NCI-H1417 (cell line): ENCODE measurements around the gene SMYD4.
"Not testable (repeated sequence)": the region's sequence is repeated elsewhere in the genome, so short reads cannot be mapped to it uniquely, and the experiment has no call there.

Source experiments
- DNase-seq, 3 experiments: peaks; one replicate each; lab custom pipeline; 2025; lab: John Stamatoyannopoulos, UW

Gene SMYD4

GRCh38 chr17:1755252-1755826 is 74.4 kb downstream of the SMYD4 start:
- peak in 2 of 3 experiments; percentile 9 to 39 for DNase-seq

DNA sequence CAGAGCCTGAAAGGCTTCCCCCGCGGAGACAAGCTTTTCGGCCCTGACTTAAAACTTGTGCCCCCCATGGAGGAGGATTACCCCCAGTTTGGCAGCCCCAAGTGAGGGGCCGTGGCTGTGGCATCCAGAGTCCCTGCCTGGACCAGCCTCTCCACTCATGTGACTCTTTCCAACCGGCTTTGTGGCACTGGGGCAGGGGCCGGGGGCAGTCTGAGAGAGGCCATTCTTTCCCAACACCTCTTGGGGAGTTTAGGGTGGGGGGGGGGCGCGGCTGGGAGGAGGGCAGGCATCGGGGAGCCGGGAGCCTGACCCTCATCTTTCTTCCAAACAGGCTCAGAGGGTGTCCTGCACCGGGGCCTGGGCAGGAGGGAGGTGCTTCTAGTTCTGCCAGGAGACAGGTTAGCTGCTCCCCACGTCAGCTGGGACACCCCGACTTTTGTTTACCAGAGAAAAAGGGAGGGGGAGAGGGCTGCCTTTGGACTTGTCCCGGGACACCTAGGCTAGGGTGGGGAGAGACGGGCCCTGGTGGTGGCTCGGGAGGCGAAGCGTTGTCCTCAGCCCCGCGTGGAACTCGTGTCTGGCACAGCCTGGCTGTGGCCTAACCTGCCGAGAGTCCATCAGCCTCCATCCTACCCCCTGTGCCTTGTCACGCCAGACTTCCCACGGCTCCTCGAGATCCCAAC is 75.1 kb downstream of the SMYD4 start:
- DNase-seq, result no peak

DNA sequence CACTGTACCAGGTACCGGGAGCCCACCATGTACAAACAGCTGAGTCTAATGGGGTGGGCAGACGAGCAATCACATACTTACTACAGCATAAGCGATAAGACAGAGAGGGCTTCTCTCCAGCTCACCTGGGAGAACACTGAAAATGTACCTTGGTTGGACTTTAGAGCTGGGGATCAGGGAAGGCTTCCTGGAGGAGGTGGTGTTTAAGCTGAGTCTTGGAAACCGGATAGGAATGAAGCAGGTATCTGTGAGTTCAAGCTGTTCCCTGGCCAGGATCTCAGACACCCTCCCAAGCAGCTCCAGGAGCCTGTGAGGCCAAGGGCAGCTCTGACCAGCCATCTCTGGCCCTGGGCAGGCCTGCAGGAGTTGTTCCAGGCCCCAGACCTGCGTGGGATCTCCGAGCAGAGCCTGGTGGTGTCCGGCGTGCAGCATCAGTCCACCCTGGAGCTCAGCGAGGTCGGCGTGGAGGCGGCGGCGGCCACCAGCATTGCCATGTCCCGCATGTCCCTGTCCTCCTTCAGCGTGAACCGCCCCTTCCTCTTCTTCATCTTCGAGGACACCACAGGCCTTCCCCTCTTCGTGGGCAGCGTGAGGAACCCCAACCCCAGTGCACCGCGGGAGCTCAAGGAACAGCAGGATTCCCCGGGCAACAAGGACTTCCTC is 75.8 kb downstream of the SMYD4 start:
- DNase-seq, result no peak

GRCh38 chr17:1752425-1753262 is 77.1 kb downstream of the SMYD4 start:
- DNase-seq, result peak in 2 of 3 experiments; percentile 2 to 11

- DNase-seq, result no peak
These were observed 79.1 kb downstream of the SMYD4 start for GRCh38 chr17:1750628-1751027.

GRCh38 chr17:1746975-1747543 is 82.6 kb downstream of the SMYD4 start:
- DNase-seq, result peak in 2 of 3 experiments; percentile 5 to 13

- DNase-seq, result no peak
These were observed 84.1 kb downstream of the SMYD4 start for GRCh38 chr17:1745513-1746020.

DNA sequence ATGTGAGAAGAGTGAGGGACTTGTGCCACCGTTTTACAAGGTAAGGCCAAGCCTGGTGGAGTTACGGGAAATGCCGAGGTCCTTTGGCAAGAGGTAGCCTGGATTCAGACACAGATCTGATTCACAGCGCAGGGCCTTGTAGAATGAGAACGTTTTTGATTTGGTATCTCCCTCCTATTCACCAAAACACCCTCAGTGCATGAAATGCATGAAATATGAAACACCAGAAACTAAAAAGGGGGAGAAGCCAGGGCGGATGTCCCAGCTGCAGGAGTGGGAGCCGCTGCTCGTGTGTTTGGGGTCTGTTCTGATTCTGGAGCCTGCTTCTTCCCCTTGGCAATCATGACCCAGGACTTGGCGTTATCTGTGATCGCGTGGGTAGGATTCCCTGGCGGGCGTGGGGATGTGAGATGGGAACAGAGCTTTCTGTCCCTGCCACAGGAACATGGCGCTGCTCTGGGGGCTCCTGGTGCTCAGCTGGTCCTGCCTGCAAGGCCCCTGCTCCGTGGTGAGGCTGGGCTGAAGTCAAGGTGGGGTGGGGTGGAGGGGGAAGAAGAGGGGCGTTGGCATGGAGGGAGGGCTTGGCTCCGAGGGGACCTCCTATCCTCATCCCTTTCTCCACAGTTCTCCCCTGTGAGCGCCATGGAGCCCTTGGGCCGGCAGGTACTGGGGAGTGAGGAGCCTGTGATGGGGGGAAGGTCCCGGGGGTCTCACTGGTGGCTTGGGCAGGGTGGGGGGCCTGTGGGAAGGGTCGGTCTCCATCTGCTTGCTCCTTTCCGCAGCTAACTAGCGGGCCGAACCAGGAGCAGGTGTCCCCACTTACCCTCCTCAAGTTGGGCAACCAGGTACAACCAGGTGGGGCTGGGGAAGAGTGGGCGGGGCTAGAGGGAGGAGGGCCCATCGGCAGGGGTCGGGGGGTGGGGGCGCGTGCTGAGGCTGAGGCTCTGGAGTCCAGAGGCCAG is 84.9 kb downstream of the SMYD4 start:
- no peak for DNase-seq

DNA sequence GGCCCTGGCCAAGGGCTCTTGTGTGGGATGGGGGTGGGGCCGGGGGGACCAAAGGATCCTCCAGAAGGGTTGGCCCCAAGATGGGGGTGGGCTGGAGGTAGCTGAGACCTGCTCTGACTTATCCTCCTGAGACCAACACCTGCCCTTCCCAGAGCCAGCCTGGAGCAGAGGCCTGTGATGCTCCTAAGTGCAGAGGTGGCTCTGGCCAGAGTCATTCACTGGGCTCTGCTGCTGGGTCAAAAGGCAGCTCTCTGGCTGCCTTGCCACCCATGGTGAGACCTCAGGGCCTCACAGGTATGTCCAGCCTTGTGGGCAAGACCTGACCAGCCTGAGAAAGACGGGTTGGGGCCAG is 86.6 kb downstream of the SMYD4 start:
- DNase-seq, result no peak

DNA sequence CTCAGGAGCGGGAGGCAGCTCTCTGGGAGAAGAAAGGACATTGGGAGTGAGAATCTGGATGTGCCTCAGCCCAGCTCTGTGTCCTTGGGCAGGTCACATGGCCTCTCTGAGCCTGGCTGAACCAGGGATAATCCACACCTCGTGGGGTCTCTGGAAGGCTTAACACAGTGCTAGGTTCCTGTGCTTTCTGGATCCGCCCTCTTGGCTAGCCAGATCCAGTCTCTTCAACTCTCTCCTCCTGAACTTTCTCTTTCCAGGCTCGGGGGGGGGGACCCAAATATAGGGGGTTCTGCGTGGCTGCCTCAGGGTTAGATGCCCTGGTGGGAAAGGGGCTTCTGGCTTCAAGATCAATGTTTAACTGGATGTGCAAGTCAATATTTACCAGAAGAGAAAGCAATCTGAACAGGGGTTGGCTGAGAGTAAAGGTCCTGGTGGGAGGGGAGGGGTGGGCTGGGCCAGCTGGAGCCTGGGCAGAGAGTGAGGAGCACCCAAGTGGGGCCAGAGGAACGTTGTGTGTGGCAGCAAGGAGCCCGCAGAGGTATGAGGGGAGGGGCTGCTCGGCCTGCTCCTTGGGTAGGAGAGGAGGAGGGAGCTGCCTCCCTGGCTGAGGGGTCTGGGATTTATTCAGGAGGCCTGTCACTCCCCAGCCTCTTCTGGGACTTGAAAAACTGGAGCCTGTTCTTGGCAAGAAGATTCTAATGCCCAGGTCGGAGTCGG is 87.2 kb downstream of the SMYD4 start, which contains the start of gene SERPINF2:
Gene SERPINF2, plus strand, starts transcription at position 501 of the 717 bp plus-strand sequence. CDS start 2,125 bp downstream, outside the sequence.
- no peak for DNase-seq

DNA sequence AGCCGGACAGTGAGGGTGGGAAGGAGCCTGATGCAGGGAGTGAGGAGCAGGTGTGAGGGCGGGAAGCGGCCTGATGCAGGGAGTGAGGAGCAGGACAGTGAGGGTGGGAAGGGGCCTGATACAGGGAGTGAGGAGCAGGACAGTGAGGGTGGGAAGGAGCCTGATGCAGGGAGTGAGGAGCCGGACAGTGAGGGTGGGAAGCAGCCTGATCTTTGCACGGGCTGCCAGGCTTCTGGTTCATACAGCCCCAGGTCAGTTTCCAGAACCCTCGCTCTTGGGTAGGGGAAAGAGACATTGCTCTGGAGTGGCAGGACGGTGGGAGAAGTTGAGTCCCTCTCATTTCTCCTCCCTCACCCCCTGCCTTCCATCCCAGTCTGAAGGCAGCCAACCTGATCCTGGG is 87.8 kb downstream of the SMYD4 start:
- not testable (repeated sequence) for DNase-seq

DNA sequence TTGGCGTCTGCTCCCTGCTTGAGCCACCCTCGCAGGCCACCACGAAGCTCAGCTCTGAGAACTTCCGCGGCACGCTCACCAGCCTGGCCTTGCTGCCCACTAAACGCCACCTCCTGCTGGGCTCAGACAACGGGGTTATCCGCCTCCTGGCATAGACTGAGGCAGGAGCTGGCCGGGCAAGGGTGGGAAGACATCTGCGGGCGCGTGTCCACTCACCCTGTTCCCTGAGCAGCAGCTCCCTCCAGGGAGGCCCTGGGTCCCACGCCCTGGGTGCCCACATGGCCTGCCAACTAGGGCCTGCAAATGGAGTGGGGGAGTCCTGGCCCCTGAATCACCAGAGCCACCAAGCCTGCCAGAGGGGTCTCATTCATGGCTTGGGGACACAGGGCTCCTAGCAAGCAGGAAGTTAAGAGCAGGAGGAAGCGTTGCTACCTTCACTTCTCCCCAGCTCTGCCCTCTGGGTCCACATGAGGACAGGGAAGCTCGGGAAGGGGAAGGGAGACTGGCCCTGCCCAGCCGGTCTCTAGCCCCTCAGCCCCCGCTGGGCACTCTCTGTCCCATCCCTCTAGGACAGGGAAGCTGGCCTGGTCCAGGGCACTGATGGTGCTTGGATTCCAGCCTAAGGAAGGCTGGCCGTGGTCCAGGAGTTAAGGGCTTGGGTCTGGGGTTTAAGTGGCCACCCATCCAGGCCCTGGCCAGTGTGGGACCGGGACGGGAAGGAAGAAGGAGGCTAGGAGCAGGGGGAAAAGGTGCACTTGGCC is 92.0 kb downstream of the SMYD4 start:
- DNase-seq, result no peak

DNA sequence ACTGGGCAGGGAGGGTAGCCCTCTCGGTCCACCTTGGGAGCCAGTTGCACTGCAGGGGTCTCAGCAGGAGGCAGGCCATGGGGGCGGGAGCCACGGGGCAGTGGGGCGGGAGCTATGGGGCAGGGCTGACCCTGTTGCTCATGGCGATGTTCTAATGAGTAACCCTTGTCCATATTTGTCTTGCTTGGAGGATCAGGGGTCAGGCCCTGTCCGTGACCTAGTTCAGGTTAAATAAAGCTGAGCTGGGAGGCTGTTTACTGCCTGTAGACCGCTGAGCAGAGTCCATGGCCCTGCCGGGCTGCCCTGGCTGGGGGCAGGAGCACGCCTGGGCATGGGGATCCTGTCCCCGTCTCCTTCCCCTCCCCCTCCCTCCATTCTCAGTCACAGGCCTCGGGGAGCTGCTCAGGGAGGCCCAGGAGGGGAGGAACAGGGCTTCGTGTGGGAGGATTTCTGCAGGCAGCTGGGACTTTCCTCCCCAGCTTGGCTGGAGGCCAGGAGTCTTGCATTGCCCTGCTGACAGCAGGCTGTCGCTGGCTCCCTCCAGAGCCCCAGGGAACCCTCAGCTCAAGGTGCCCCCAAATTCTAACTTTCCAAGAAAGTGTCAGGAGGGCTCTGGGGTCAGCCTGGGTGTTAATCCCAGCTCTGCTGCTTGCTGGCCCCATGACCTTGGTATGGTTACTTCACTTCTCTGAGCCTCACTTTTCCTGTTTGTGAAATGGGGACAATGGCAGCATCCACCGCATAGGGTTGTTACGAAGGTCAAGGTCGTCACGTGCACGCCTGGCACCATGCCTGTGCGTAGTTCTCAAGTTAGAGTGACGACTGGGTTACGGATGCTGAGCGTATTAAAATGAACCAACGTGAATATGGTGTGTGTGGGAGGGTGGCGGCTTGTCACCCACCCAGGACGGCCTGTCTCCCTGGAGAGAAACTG is 93.1 kb downstream of the SMYD4 start:
- DNase-seq, result no peak

GRCh38 chr17:1735834-1736347 is 93.8 kb downstream of the SMYD4 start:
- DNase-seq, result no peak

DNA sequence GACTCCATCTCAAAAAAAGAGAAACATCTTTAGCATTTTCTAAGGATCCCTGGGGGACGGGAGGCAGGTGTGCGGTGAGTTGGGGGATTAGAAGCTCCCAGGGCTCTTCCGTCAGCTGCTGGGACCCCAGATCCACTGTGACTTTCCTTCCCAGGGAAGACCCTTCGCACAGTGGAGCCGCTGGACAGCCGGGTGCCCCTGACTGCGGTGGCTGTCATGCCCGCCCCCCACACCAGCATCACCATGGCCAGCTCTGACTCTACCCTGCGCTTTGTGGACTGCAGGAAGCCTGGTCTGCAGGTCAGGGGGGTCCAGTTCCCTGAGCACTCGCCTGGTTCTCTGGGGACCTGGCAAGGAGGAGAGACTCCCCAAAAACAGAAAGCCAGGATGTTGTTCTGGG is 94.3 kb downstream of the SMYD4 start:
- no peak for DNase-seq

DNA sequence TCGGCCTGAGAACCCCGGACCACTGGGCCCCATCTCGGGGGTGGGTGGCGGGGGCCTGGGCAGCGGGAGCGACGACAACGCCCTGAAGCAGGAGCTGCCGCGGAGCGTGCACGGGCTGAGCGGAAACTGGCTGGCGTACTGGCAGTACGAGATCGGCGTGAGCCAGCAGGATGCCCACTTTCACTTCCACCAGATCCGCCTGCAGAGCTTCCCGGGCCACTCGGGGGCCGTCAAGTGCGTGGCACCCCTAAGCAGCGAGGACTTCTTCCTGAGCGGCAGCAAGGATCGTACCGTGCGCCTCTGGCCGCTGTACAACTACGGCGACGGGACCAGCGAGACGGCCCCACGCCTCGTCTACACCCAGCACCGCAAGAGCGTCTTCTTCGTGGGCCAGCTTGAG is 95.9 kb downstream of the SMYD4 start:
- no peak for DNase-seq

- DNase-seq, result no peak
These were observed 96.8 kb downstream of the SMYD4 start for GRCh38 chr17:1732833-1733321.
